Peyer's patch (tissue), 4 donors: ENCODE results near the gene FAM200C. TPM values are rescaled to one million over a fixed set of nuclear protein-coding genes. Genes with fewer than 3 reads are reported as not detected.

ENCODE experiments used
- DNase-seq, 3 donors: peaks; one replicate each; pipeline ENCODE4 v3.0.0-alpha.2; 2017 to 2019
- H3K27ac ChIP-seq, 4 donors: fragments of 200-600 bp; sonication (generic); one replicate each; pipeline ENCODE4 v1.5.1; 2016 to 2019
- H3K27me3 ChIP-seq, 2 donors: fragments of 200-600 bp; sonication (generic); one replicate each; pipeline ENCODE4 v1.5.1; 2019
- H3K36me3 ChIP-seq, 3 donors: fragments of 200-600 bp; sonication (generic); one replicate each; pipeline ENCODE4 v1.5.1; 2016 to 2019
- H3K4me1 ChIP-seq, 4 donors: fragments of 200-600 bp; sonication (generic); one replicate each; pipeline ENCODE4 v1.5.1; 2016 to 2019
- H3K4me3 ChIP-seq, 4 donors: fragments of 200-600 bp; sonication (generic); 1 replicate in 3 of 4; 2 replicates in 1 of 4; pipeline ENCODE4 v1.5.1; 2016 to 2019; ENCODE audit warnings: mild to moderate bottlenecking in 1 of 4
- H3K9me3 ChIP-seq, 4 donors: fragments of 200-600 bp; sonication (generic); one replicate each; pipeline ENCODE4 v1.5.1; 2016 to 2019; ENCODE audit warnings: mild to moderate bottlenecking in 1 of 4
- POLR2A ChIP-seq, 2 donors: fragments of 450-650 bp; IDR thresholded peaks; one replicate each; pipeline ENCODE4 v1.5.1; 2017; ENCODE audit warnings: antibody characterized with exemption in 2 of 2, mild to moderate bottlenecking in 2 of 2, moderate library complexity in 2 of 2
- total RNA-seq, 4 donors: library from RNA; depleted of rRNA; stranded (reverse); fragments of >200 nt; gene quantifications; one replicate each; pipeline ENCODE4 v1.1.0, GENCODE V29; 2016
- TF ChIP-seq, protein P1 (sequence below), 6 experiments: fragments of 450-650 bp in 4 of 6; fragments of 200-600 bp in 2 of 6; sonication (generic) in 1 of 6; IDR thresholded peaks; one replicate each; pipeline ENCODE4 v1.5.1; 2017 to 2019; ENCODE audit warnings: antibody characterized with exemption in 6 of 6, mild to moderate bottlenecking in 3 of 6, moderate library complexity in 1 of 6

The FAM200C gene
- total RNA-seq, 4 donors from 2014 or later = 0.66 to 2.3 (median 1.1) TPM; not detected in 1

DNA sequence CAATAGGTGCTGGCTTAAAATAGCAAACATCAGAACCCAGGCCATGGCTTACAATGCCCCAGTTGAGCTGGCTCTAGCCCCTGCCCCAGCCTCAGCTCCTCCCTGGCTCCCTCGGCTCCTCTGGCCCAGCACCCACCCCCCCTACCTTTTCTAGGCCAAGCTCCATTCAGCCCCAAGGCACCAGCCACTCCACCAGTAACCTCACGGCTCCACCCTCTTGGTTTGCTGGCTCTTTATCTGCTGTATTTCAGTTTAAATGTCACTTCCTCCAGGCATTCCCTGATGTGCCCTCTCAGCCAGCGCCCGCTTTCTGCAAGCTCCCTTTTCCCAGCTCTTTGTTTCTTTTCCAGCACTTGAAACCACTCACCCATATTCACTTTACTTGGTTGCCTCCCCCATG, 40.0 kb downstream of the FAM200C start:
- DNase-seq = no peak
- no peak overlapping the region for H3K27ac ChIP-seq

DNA sequence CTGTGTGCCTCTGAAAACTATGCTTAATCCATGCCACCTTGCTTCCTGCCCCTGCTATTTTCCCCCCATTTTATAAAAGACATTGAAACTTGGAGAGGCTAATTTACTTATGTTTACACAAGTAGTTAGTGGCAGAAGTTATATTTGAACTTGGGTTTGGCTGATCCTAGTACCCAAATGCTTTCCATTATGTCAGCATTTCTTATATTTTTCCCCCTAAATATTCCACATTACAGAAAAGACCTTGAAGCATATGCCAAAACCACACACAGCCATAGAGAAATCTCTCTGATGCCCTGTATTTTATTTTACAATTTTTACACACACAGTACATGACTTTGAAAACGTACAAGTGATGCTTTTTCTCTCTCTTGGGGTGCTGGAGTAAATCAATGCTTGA, 40.6 kb downstream of the FAM200C start:
- no peak for DNase-seq
- Histone ChIP-seq H3K27me3 (no peaks in the 10 kb centered on the region), H3K9me3 (no peaks in the 10 kb centered on the region), H3K4me1 (peaks cover 0 to 27% (median 0%) of the 10 kb centered on the region in 4 donors), H3K27ac (no peak overlapping the region), H3K4me3 (no peak overlapping the region), H3K36me3 (no peaks in the 10 kb centered on the region)
- TF ChIP-seq, protein P1, sequence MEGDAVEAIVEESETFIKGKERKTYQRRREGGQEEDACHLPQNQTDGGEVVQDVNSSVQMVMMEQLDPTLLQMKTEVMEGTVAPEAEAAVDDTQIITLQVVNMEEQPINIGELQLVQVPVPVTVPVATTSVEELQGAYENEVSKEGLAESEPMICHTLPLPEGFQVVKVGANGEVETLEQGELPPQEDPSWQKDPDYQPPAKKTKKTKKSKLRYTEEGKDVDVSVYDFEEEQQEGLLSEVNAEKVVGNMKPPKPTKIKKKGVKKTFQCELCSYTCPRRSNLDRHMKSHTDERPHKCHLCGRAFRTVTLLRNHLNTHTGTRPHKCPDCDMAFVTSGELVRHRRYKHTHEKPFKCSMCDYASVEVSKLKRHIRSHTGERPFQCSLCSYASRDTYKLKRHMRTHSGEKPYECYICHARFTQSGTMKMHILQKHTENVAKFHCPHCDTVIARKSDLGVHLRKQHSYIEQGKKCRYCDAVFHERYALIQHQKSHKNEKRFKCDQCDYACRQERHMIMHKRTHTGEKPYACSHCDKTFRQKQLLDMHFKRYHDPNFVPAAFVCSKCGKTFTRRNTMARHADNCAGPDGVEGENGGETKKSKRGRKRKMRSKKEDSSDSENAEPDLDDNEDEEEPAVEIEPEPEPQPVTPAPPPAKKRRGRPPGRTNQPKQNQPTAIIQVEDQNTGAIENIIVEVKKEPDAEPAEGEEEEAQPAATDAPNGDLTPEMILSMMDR (IDR thresholded peaks at IDR 0.05) = no peak
- no peak for TF ChIP-seq POLR2A (IDR thresholded peaks at IDR 0.05)

More for the DNA sequence above, 40.0 kb downstream of the FAM200C start:
- Histone ChIP-seq H3K4me3 (no peak overlapping the region), H3K9me3 (no peaks in the 10 kb centered on the region), H3K27me3 (no peaks in the 10 kb centered on the region), H3K36me3 (no peaks in the 10 kb centered on the region), H3K4me1 (peaks cover 0 to 27% (median 0%) of the 10 kb centered on the region in 4 donors)
- TF ChIP-seq, protein P1 (IDR thresholded peaks at IDR 0.05) = no peak
- TF ChIP-seq POLR2A (IDR thresholded peaks at IDR 0.05) = no peak

DNA sequence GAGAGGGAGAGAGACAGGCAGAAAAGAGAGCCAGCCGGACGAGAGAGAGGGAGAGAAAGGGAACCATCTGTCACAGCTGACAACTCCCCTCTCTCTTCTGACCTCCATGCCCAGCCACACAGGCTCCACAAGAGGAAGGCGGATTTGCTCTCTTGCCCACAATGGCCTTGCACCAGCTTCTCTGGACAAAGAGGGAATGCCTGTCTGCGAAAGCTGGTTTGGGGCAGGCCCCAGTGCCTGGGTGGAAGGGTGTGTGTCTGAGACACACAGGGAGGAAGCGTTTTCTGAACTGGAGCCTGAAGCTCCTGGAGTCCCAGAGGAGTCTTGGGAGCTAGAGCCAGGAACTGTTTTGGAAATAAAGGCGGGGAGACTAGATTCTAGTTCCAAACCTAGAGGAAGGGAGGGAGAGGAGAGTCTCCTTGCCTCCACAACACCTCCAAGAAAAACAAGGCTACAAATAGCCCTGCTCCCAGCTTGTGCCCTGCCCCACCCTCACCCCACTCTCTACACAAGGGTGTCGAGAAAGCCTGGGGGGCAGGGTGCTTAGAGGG, 41.9 kb downstream of the FAM200C start:
- Histone ChIP-seq H3K4me1 (peaks cover 0 to 26% (median 0%) of the 10 kb centered on the region in 4 donors), H3K27ac (peak overlapping the region in 2 of 4 donors; percentile 35 to 47), H3K9me3 (no peaks in the 10 kb centered on the region), H3K27me3 (no peaks in the 10 kb centered on the region), H3K36me3 (no peaks in the 10 kb centered on the region), H3K4me3 (no peak overlapping the region)
- DNase-seq = no peak
- no peak for TF ChIP-seq POLR2A (IDR thresholded peaks at IDR 0.05)
- TF ChIP-seq, protein P1 (IDR thresholded peaks at IDR 0.05) = no peak

DNA sequence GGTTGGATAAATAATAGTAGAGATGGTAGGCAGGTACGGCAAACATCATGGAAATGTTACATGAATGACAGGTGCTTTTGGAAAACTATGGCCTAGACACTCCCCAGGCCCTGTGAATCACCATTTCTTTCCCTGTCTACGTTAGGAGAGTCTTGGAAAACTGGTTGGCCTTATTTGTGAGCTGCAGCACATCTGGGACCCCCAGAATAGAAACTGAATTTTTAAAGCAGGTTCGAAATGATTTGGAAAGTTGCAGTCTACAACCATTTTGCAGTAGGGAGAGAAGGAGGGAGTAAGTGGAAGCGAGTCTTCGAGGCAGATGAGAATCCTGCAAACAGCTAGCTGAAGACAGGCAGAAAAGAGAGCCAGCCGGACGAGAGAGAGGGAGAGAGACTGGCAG, 42.5 kb downstream of the FAM200C start:
- Histone ChIP-seq H3K36me3 (no peaks in the 10 kb centered on the region), H3K27me3 (no peaks in the 10 kb centered on the region), H3K27ac (peak overlapping the region in 1 of 4 donors; percentile 35), H3K4me1 (peaks cover 0 to 21% (median 0%) of the 10 kb centered on the region in 4 donors), H3K4me3 (no peak overlapping the region), H3K9me3 (no peaks in the 10 kb centered on the region)
- TF ChIP-seq POLR2A (IDR thresholded peaks at IDR 0.05) = no peak
- TF ChIP-seq, protein P1 (IDR thresholded peaks at IDR 0.05) = no peak
- no peak for DNase-seq

DNA sequence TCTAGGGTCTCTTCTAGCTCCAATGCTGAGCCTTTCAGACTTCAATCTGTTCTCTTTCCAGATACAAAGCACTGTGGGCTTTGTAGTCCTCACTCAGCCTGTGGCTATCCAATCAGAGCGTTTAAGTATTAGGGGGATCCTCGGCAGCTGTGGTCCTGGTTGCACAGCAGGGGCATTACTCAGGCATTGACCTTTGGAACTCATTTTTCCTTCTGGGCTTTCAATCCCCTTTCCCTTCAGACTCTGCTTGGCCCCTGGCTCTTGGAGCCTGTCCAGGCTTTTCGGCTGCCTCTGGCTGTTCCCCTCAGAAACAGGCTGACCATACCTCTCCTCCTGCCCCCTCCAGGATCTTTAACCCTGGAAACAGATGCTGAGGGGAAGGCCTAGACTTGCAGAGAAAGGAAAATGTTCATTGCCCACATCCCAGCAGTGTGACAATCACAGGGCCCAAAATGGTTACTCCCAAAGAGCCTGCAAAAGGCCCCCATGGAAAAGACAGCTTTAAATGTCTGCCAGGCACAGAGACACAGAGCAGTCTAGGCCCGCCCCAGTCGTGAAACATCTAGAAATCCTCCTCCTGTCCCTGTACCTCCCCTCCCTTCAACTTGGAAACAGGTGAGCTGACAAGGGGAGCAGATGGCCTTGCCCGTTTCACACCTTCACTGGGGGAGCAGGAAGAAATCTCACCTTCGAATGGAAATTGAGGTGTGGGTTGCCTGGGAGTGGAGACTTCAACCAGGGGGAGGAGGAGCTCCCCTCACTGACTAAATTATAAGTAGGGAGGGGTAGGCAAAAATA, 43.1 kb downstream of the FAM200C start:
- TF ChIP-seq, protein P1 (IDR thresholded peaks at IDR 0.05) = no peak
- no peak for TF ChIP-seq POLR2A (IDR thresholded peaks at IDR 0.05)
- Histone ChIP-seq H3K4me3 (no peak overlapping the region), H3K27ac (no peak overlapping the region), H3K9me3 (no peaks in the 10 kb centered on the region), H3K4me1 (peaks cover 0 to 21% (median 0%) of the 10 kb centered on the region in 4 donors), H3K36me3 (no peaks in the 10 kb centered on the region), H3K27me3 (no peaks in the 10 kb centered on the region)
- DNase-seq = no peak
